Measurements from ENCODE around the gene ZNF329.
A peak's percentile ranks its signal among the peaks of the same experiment; 100 is the strongest.
"Not testable (repeated sequence)": the region's sequence is repeated elsewhere in the genome, so short reads cannot be mapped to it uniquely, and the experiment has no call there.

Gene ZNF329

DNA sequence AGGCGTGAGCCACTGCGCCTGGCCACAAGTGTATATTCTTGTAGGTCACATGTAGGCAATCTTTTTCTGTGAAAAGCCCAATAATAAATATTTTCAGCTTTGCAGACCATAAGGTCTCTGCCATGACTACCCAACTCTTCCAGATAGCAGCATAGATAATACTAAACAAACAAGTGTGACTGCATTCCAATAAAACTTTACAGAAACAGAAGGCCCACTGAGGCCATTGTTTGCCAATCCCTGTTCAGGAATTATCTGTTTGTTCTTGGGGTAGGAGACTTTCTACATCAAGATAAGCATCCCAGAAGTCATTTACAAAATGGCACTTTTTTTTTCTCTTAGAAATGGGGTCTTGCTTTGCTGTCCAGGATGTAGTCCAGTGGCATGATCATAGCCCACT, 2.8 kb upstream of the ZNF329 start:
- no peak overlapping the region for H3K4me3 ChIP-seq (ENCODE audit: low read depth, low read length)
- TF ChIP-seq, protein P1, sequence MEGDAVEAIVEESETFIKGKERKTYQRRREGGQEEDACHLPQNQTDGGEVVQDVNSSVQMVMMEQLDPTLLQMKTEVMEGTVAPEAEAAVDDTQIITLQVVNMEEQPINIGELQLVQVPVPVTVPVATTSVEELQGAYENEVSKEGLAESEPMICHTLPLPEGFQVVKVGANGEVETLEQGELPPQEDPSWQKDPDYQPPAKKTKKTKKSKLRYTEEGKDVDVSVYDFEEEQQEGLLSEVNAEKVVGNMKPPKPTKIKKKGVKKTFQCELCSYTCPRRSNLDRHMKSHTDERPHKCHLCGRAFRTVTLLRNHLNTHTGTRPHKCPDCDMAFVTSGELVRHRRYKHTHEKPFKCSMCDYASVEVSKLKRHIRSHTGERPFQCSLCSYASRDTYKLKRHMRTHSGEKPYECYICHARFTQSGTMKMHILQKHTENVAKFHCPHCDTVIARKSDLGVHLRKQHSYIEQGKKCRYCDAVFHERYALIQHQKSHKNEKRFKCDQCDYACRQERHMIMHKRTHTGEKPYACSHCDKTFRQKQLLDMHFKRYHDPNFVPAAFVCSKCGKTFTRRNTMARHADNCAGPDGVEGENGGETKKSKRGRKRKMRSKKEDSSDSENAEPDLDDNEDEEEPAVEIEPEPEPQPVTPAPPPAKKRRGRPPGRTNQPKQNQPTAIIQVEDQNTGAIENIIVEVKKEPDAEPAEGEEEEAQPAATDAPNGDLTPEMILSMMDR (conservative IDR thresholded peaks at IDR 0.05; ENCODE audit: low read depth, low read length) = no peak
- DNase-seq (ENCODE audit: low read depth) = no peak

DNA sequence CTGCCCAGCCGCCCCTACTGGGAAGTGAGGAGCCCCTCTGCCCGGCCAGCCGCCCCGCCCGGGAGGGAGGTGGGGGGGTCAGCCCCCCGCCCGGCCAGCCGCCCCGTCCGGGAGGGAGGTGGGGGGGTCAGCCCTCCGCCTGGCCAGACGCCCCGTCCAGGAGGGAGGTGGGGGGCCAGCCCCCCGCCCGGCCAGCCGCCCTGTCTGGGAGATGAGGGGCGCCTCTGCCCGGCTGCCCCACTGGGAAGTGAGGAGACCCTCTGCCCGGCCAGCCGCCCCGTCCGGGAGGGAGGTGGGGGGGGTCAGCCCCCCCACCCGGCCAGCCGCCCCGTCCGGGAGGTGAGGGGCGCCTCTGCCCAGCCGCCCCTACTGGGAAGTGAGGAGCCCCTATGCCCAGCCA, 3.1 kb downstream of the ZNF329 start:
- H3K4me3 ChIP-seq (ENCODE audit: low read depth, low read length) = not testable (repeated sequence)

GRCh38 chr19:58145849-58146248, 4.7 kb downstream of the ZNF329 start:
- DNase-seq (ENCODE audit: low read depth) = no peak
- no peak overlapping the region for H3K4me3 ChIP-seq (ENCODE audit: low read depth, low read length)
- TF ChIP-seq, protein P1 (conservative IDR thresholded peaks at IDR 0.05; ENCODE audit: low read depth, low read length) = no peak

More for the DNA sequence above, 3.1 kb downstream of the ZNF329 start:
- not testable (repeated sequence) for DNase-seq (ENCODE audit: low read depth)

- DNase-seq (ENCODE audit: low read depth) = no peak
- TF ChIP-seq, protein P1 (conservative IDR thresholded peaks at IDR 0.05; ENCODE audit: low read depth, low read length) = no peak
- H3K4me3 ChIP-seq (ENCODE audit: low read depth, low read length) = no peak overlapping the region
Measured at GRCh38 chr19:58134244-58134643, 16.3 kb downstream of the ZNF329 start.

DNA sequence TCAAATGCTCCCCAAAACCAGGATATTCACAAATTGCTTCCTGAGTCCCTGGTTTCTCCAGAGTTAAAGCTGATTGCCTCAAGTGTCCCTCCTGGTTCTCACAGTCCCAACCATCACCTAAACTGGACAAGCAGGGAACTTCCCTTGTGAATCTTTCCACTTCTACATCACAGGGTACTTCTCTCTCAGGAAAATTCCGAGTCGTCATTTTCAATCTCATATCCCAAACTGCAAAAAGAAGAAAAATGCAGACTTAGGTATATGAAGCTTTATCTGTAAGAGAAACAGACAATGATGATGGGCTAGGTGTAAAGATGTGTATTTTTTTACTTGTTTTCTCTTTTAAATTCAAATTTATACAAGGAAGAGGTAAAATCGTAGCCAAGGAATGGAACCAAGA, 21.3 kb downstream of the ZNF329 start:
- TF ChIP-seq, protein P1 (conservative IDR thresholded peaks at IDR 0.05; ENCODE audit: low read depth, low read length) = no peak
- H3K4me3 ChIP-seq (ENCODE audit: low read depth, low read length) = no peak overlapping the region
- no peak for DNase-seq (ENCODE audit: low read depth)

DNA sequence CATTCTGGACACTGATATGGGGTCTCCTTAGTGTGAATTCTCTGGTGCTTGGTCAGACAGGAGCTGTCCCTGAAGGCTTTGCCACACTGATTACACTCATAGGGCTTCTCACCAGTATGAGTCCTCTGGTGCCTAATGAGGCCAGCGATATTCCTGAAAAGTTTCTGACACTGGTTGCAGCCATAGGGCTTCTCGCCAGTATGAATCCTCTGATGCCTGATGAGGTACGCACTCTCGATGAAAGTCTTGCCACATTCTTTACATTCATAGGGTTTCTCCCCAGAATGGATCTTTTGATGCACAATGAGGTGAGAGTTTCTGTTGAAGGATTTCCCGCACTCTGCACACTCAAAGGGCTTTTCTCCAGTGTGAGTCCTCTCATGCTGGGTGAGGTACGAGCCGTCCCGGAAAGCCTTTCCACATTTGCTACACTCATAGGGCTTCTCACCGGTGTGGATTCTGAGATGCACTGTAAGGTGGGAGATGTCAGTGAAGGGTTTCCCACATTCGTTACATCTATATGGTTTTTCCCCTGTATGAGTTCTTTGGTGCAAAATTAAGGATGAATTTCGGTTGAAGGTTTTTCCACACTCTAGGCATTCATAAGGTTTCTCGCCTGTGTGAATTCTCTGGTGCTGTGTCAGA, 22.4 kb downstream of the ZNF329 start:
- DNase-seq (ENCODE audit: low read depth) = peak; percentile 3
- no peak overlapping the region for H3K4me3 ChIP-seq (ENCODE audit: low read depth, low read length)
- TF ChIP-seq, protein P1 (conservative IDR thresholded peaks at IDR 0.05; ENCODE audit: low read depth, low read length) = no peak

GRCh38 chr19:58123354-58123753, 27.2 kb downstream of the ZNF329 start:
- no peak for DNase-seq (ENCODE audit: low read depth)
- H3K4me3 ChIP-seq (ENCODE audit: low read depth, low read length) = no peak overlapping the region
- TF ChIP-seq, protein P1 (conservative IDR thresholded peaks at IDR 0.05; ENCODE audit: low read depth, low read length) = no peak

All from choroid plexus epithelial cell (primary cell).